ENCODE data around the gene LTB4R. TPM values are rescaled to one million over a fixed set of nuclear protein-coding genes. Genes with fewer than 3 reads are reported as not detected.

The LTB4R gene
- total and polyA plus RNA-seq, 9 of the 15 experiments (the other 6 are each of a cell fraction or from before 2014, with no cell fraction given), result 0.38 to 10.5 (median 2.8) TPM

DNA sequence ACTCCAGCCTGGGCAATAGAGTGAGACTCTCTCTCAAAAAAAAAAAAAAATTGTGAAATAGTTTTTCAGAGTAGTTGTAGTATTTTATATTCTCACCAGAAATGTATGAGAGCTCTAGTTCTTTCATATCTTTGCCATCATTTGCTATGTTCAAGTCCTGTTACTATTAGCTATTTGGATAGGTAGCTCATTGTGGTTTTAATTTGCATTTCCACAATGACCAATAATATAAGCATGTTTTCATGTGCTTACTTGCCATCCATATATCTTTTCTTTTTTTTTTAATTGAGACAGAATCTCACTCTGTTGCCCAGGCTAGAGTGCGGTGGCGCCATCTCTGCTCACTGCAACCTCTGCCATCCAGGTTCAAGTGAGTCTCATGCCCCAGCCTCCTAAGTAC is 36.9 kb downstream of the LTB4R start:
- H3K4me1 ChIP-seq (replicated peaks in 1 of 2; ENCODE audit: control insufficient read depth in 2 of 2, insufficient read depth in 2 of 2, low read length in 2 of 2), result peaks cover 0 to 10% of the 10 kb centered on the region in 2 experiments; a peak in 3 of 5 replicates
- H4K20me1 ChIP-seq (replicated peaks; ENCODE audit: control insufficient read depth, insufficient read depth, low read length), result no peaks in the 10 kb centered on the region
- H3K36me3 ChIP-seq (ENCODE audit: control insufficient read depth, insufficient read depth, low read length), result no peaks in the 10 kb centered on the region
- ChIA-PET CTCF (ENCODE audit: low intra/inter-chr PET ratio) (no interaction called here), POLR2A (interaction anchor here (0.8 kb wide), 1 partner anchor 10 kb away, joined by 4 read pairs; no protein-coding TSS in a partner anchor)
- no peaks in the 10 kb centered on the region for H3K9me1 ChIP-seq (ENCODE audit: control insufficient read depth, insufficient read depth, low read length)
- H3K9me3 ChIP-seq (replicated peaks; ENCODE audit: control insufficient read depth, insufficient read depth, low read depth, low read length), result no peaks in the 10 kb centered on the region
- no peaks in the 10 kb centered on the region; a peak in 1 of 5 replicates for H3K27me3 ChIP-seq (ENCODE audit: control insufficient read depth in 2 of 2, insufficient read depth in 2 of 2, low read length in 2 of 2)
- no peak overlapping the region for H3K9ac ChIP-seq (ENCODE audit: insufficient read depth in 1 of 2, low read depth in 2 of 2, low read length in 2 of 2)
- DNase-seq (ENCODE audit: extremely low read depth in 1 of 4, low spot score in 3 of 4) (no peak), ATAC-seq (no peak), FAIRE-seq (no peak)
- H2AFZ ChIP-seq (ENCODE audit: low read depth, low read length), result no peak overlapping the region
- no TSS peak for BruUV-seq (replicated peaks)
- no peak overlapping the region for H3K27ac ChIP-seq (ENCODE audit: extremely low read depth, low read depth, low read length)
- TF ChIP-seq PTTG1 (tag; IDR thresholded peaks at IDR 0.05; ENCODE audit: low read depth) (no peak), HCFC1 (IDR thresholded peaks at IDR 0.05; ENCODE audit: low read depth, low read length) (no peak), ZBTB7A (IDR thresholded peaks at IDR 0.05; ENCODE audit: borderline replicate concordance, control insufficient read depth, low read depth, low read length) (no peak), CCNT2 (IDR thresholded peaks at IDR 0.05; ENCODE audit: borderline replicate concordance, extremely low read depth, insufficient read length, low read depth, low read length) (no peak), CHD2 (IDR thresholded peaks at IDR 0.05; ENCODE audit: low read depth, low read length) (no peak), EWSR1 (IDR thresholded peaks at IDR 0.05; ENCODE audit: borderline replicate concordance, low read depth, partially characterized antibody) (no peak), ZNF766 (CRISPR knock-in tag; conservative IDR thresholded peaks at IDR 0.05) (no peak)
- TF ChIP-seq, protein P1, sequence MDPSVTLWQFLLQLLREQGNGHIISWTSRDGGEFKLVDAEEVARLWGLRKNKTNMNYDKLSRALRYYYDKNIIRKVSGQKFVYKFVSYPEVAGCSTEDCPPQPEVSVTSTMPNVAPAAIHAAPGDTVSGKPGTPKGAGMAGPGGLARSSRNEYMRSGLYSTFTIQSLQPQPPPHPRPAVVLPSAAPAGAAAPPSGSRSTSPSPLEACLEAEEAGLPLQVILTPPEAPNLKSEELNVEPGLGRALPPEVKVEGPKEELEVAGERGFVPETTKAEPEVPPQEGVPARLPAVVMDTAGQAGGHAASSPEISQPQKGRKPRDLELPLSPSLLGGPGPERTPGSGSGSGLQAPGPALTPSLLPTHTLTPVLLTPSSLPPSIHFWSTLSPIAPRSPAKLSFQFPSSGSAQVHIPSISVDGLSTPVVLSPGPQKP (CRISPR knock-in tag; IDR thresholded peaks at IDR 0.05), result no peak
- WGBS (ENCODE audit: insufficient coverage, low coverage, missing lambda C conversion rate), result 93% methylated on average over 2 of the region's 2 CpGs
- H3K4me3 ChIP-seq, result no peak overlapping the region
- in situ Hi-C loops (cut with MboI), result loop anchor here (25.0 kb wide), 1 partner anchor 339 kb away; no protein-coding TSS in a partner anchor
- H3K79me2 ChIP-seq (ENCODE audit: control insufficient read depth, insufficient read depth, low read length), result no peaks in the 10 kb centered on the region
- intact Hi-C loops (cut with micrococcal nuclease), result no loop called here
- H3K4me2 ChIP-seq (ENCODE audit: insufficient read depth, low read length), result no peak overlapping the region

Measured in K562 (cell line).